HL-60 (cell line): ENCODE measurements around the gene NCAPD3.

Source experiments
- DNase-seq, 2 experiments: peaks; one replicate each; pipeline ENCODE4 v3.0.0-alpha.2; 2010 to 2020; ENCODE audit warnings: low read depth in 1 of 2, low spot score in 1 of 2
- H3K27ac ChIP-seq: fragments of 250-450 bp; sonication (Bioruptor Pico); replicated peaks from 2 replicates; pipeline ENCODE4 v1.5.1; 2020; ENCODE audit warnings: mild to moderate bottlenecking, moderate library complexity
- H3K27me3 ChIP-seq: fragments of 250-450 bp; sonication (Bioruptor Pico); 2 replicates; pipeline ENCODE4 v1.5.1; 2021; ENCODE audit warnings: mild to moderate bottlenecking, moderate library complexity; ENCODE audit not compliant: insufficient read depth, poor library complexity, severe bottlenecking
- H3K4me3 ChIP-seq: replicated peaks from 2 replicates; pipeline ENCODE4 v1.5.1; 2011; ENCODE audit warnings: mild to moderate bottlenecking, control low read depth, low read length; ENCODE audit not compliant: insufficient read depth
- GABPA ChIP-seq: IDR thresholded peaks from 2 replicates; pipeline ENCODE4 v1.6.1; 2012; ENCODE audit warnings: low read depth
- POLR2AphosphoS5 ChIP-seq: IDR thresholded peaks from 2 replicates; pipeline ENCODE4 v1.6.1; 2012; ENCODE audit warnings: low read depth
- SPI1 ChIP-seq: IDR thresholded peaks from 2 replicates; pipeline ENCODE4 v1.6.1; 2012; ENCODE audit warnings: low read depth, mild to moderate bottlenecking, borderline replicate concordance
- TF ChIP-seq, protein P1 (sequence below): IDR thresholded peaks from one replicate; pipeline ENCODE4 v1.5.1; 2011; ENCODE audit warnings: low read length, control low read depth, inconsistent platforms; ENCODE audit not compliant: insufficient read depth
- TF ChIP-seq, protein P2 (sequence below): IDR thresholded peaks from 2 replicates; pipeline ENCODE4 v1.6.1; 2012; ENCODE audit warnings: low read depth; ENCODE audit not compliant: insufficient replicate concordance

The NCAPD3 gene

DNA sequence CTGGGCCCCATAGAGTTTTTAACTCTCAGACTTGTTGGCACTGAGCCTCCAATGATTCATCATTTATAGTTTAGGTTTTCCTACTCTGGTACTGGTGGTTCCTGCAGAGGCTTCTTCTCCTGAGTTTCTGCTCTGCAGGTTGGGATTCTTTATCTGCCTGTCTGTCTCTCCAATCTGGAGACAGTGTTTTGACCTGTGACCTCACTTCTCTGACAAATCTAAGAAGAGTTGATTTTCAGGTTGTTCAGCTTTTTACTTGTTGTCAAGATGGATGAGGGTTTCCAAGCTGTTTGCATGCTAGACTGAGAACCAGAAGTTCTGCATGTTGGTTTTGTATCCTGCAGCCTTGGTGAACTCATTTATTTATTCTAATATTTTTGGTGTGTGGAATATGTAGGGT is 91.0 kb downstream of the NCAPD3 start:
- no peak for TF ChIP-seq SPI1
- no peak for TF ChIP-seq GABPA
- TF ChIP-seq, protein P1, sequence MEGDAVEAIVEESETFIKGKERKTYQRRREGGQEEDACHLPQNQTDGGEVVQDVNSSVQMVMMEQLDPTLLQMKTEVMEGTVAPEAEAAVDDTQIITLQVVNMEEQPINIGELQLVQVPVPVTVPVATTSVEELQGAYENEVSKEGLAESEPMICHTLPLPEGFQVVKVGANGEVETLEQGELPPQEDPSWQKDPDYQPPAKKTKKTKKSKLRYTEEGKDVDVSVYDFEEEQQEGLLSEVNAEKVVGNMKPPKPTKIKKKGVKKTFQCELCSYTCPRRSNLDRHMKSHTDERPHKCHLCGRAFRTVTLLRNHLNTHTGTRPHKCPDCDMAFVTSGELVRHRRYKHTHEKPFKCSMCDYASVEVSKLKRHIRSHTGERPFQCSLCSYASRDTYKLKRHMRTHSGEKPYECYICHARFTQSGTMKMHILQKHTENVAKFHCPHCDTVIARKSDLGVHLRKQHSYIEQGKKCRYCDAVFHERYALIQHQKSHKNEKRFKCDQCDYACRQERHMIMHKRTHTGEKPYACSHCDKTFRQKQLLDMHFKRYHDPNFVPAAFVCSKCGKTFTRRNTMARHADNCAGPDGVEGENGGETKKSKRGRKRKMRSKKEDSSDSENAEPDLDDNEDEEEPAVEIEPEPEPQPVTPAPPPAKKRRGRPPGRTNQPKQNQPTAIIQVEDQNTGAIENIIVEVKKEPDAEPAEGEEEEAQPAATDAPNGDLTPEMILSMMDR: no peak
- no peak for TF ChIP-seq POLR2AphosphoS5
- TF ChIP-seq, protein P2, sequence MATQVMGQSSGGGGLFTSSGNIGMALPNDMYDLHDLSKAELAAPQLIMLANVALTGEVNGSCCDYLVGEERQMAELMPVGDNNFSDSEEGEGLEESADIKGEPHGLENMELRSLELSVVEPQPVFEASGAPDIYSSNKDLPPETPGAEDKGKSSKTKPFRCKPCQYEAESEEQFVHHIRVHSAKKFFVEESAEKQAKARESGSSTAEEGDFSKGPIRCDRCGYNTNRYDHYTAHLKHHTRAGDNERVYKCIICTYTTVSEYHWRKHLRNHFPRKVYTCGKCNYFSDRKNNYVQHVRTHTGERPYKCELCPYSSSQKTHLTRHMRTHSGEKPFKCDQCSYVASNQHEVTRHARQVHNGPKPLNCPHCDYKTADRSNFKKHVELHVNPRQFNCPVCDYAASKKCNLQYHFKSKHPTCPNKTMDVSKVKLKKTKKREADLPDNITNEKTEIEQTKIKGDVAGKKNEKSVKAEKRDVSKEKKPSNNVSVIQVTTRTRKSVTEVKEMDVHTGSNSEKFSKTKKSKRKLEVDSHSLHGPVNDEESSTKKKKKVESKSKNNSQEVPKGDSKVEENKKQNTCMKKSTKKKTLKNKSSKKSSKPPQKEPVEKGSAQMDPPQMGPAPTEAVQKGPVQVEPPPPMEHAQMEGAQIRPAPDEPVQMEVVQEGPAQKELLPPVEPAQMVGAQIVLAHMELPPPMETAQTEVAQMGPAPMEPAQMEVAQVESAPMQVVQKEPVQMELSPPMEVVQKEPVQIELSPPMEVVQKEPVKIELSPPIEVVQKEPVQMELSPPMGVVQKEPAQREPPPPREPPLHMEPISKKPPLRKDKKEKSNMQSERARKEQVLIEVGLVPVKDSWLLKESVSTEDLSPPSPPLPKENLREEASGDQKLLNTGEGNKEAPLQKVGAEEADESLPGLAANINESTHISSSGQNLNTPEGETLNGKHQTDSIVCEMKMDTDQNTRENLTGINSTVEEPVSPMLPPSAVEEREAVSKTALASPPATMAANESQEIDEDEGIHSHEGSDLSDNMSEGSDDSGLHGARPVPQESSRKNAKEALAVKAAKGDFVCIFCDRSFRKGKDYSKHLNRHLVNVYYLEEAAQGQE: no peak
- Histone ChIP-seq H3K4me3 (no peak overlapping the region), H3K27me3 (no peaks in the 10 kb centered on the region), H3K27ac (no peak overlapping the region)
- DNase-seq: no peak

DNA sequence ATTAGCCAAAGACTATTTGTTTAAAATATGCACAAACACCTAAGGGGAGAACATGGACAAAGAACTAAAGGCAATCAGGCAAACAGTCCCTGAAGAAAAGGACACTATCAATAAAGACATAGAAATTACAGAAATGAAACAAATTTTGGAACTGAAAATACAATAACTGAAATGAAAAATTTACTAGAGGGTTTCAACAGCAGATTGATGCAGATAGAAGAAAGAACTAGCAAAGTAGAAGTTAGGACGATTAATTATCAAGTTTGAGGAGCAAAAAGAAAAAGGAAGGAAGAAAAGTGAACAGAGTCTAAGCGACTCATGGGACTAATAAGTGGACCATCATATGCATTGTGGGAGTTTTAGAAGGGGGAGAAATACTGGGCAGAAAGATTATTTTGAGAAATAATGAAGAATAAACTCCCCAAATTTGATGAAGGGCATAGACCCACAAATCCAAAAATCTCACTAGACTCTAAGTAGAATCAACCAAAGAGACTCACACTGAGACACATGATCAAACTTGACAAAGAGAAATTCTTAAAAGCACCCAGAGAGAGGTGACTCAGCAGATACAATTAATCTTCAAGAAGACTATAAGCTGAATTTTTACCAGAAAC is 92.0 kb downstream of the NCAPD3 start:
- no peak for DNase-seq
- Histone ChIP-seq H3K4me3 (no peak overlapping the region), H3K27ac (no peak overlapping the region), H3K27me3 (peaks cover 3% of the 10 kb centered on the region)
- TF ChIP-seq POLR2AphosphoS5: no peak
- TF ChIP-seq GABPA: no peak
- TF ChIP-seq, protein P2: no peak
- TF ChIP-seq, protein P1: no peak
- TF ChIP-seq SPI1: no peak

DNA sequence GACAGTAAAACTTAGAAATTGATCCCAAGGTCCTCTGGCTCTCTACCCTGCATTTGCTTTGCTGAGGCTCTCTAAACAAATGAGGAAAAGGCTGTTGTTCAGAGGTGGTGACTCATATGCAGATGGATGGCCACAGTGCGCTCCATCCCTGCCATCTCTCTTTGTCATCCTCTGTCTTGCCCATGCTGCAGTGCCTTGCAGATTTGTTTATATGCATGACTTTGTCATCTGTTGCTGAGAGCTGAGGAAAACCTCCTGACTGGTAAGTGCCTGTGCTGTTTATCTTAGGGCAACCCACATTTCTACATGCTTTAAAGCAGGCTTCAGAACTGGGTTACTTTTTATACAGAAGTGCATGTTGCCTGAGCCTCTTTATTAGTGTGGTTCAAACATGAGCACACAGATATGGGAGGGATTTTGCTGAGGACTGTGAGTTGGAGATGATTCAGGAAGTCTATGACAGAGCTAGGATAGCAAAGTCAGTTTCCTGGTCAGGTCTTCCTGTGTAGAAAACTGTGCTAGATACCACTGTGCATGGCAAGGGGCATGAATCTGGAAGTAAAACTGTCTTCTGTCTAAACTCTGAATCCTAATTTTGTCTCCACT is 97.4 kb downstream of the NCAPD3 start:
- TF ChIP-seq, protein P1: no peak
- no peak for TF ChIP-seq SPI1
- no peak for TF ChIP-seq GABPA
- TF ChIP-seq POLR2AphosphoS5: no peak
- TF ChIP-seq, protein P2: no peak
- peaks cover 36% of the 10 kb centered on the region for H3K27me3 ChIP-seq
- DNase-seq: no peak
- H3K27ac ChIP-seq: no peak overlapping the region
- H3K4me3 ChIP-seq: no peak overlapping the region
